ENCODE measurements around the gene STPG4. TPM values are rescaled to one million over a fixed set of nuclear protein-coding genes. Genes with fewer than 3 reads are reported as not detected.

Gene STPG4
- total RNA-seq, 1 experiment from 2014 or later, result 0.13 TPM

DNA sequence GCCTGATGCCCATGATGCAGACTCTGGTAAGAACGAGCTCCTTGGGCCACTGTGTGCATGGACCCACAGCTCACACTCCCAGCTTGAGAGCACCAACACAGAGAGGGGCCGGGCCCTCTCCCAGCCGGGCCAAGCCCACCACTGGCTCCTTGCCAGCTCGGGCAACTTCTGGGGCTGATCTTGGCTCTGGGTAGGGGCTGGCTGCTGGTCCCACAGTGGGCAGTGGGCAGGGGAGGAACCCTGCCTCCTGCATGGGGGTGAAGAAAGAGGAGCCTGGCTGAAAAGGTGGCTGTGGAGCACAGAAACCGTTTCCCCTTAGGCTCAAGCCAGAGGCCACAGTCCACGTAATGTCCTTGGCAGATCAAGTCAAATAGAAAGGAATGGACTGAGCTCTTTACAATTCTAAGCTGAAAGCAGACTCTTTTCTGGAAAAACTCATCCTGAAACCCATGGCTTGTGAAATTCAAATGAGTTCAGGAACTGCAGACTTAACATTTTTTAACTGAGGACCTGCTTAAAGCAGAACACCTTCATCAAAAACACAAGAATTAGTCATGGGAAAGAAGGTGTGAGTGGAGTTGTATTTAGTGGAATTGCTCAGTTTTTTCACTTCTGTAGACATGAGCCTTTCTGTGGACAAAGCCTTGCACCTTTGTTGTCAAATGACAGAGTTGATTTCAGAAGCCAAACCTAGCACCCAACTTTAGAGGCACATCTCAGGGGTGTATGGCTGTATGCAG lies 104.9 kb downstream of the STPG4 start:
- WGBS (ENCODE audit: extremely low coverage, insufficient read length, low lambda C conversion rate), result no CpG with 5 or more reads among the region's 6 CpGs
- Mint-ChIP-seq H3K4me1 (peaks cover 3 to 9% of the 10 kb centered on the region in 2 experiments), H3K36me3 (ENCODE audit: insufficient read depth in 1 of 3, low read depth in 3 of 3) (peaks cover 6 to 15% (median 9%) of the 10 kb centered on the region in 3 experiments; a peak in 4 of 7 replicates)

More for the DNA sequence above, 104.9 kb downstream of the STPG4 start:
- Histone ChIP-seq H3K4me2 (ENCODE audit: insufficient read depth, insufficient read length, low read length) (no peak overlapping the region), H4K91ac (ENCODE audit: insufficient read length, low read depth, low read length) (no peak overlapping the region), H2BK20ac (ENCODE audit: low read depth, low read length, poor library complexity, severe bottlenecking) (no peak overlapping the region), H3K23me2 (ENCODE audit: insufficient read length, low read depth, low read length, poor library complexity, severe bottlenecking) (no peaks in the 10 kb centered on the region), H2AFZ (ENCODE audit: low read length) (no peak overlapping the region), H4K8ac (replicated peaks; ENCODE audit: insufficient read length, low read depth, low read length) (no peak overlapping the region), H3K4me1 (ENCODE audit: insufficient read depth, low read length) (no peaks in the 10 kb centered on the region), H3K18ac (ENCODE audit: insufficient read length, low read depth, low read length) (no peak overlapping the region), H3K56ac (ENCODE audit: insufficient read length, low read depth, low read length) (no peak overlapping the region), H3K9me3 (ENCODE audit: control insufficient read depth, low read depth, low read length) (no peaks in the 10 kb centered on the region), H3K9ac (ENCODE audit: extremely low read depth, insufficient read length, low read length) (no peak overlapping the region), H3K27ac (ENCODE audit: insufficient read length, low read depth, low read length) (no peak overlapping the region), H4K5ac (ENCODE audit: insufficient read length, low read depth, low read length) (no peak overlapping the region), H3K23ac (ENCODE audit: insufficient read length, low read depth, low read length) (no peak overlapping the region), H2BK120ac (ENCODE audit: low read depth, low read length, poor library complexity, severe bottlenecking) (no peak overlapping the region), H2BK15ac (ENCODE audit: low read depth, low read length) (no peak overlapping the region), H2BK5ac (ENCODE audit: insufficient read length, low read length) (no peak overlapping the region), H3K79me2 (ENCODE audit: insufficient read depth, low read length) (no peaks in the 10 kb centered on the region), H3K27me3 (ENCODE audit: insufficient read depth, low read length) (no peaks in the 10 kb centered on the region), H3K79me1 (ENCODE audit: insufficient read depth, low read depth, low read length, poor library complexity, severe bottlenecking) (no peaks in the 10 kb centered on the region), H4K20me1 (ENCODE audit: control insufficient read depth, insufficient read depth, insufficient read length) (no peaks in the 10 kb centered on the region), H2BK12ac (ENCODE audit: insufficient read length, low read depth, low read length) (no peak overlapping the region), H3K4ac (ENCODE audit: low read depth, low read length) (no peak overlapping the region), H2AK5ac (ENCODE audit: insufficient read length, low read length) (no peak overlapping the region), H3T11ph (ENCODE audit: low read length) (no peak overlapping the region), H3K14ac (ENCODE audit: insufficient read depth, low read length) (no peak overlapping the region)
- Mint-ChIP-seq H3K27ac (no peak overlapping the region; a peak in 1 of 7 replicates), H3K27me3 (ENCODE audit: low read depth) (no peaks in the 10 kb centered on the region), H3K9me3 (no peaks in the 10 kb centered on the region), H3K4me3 (no peak overlapping the region)
- no peak for DNase-seq
- TF ChIP-seq, protein P1, sequence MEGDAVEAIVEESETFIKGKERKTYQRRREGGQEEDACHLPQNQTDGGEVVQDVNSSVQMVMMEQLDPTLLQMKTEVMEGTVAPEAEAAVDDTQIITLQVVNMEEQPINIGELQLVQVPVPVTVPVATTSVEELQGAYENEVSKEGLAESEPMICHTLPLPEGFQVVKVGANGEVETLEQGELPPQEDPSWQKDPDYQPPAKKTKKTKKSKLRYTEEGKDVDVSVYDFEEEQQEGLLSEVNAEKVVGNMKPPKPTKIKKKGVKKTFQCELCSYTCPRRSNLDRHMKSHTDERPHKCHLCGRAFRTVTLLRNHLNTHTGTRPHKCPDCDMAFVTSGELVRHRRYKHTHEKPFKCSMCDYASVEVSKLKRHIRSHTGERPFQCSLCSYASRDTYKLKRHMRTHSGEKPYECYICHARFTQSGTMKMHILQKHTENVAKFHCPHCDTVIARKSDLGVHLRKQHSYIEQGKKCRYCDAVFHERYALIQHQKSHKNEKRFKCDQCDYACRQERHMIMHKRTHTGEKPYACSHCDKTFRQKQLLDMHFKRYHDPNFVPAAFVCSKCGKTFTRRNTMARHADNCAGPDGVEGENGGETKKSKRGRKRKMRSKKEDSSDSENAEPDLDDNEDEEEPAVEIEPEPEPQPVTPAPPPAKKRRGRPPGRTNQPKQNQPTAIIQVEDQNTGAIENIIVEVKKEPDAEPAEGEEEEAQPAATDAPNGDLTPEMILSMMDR (conservative IDR thresholded peaks at IDR 0.05), result no peak
